Skeletal muscle satellite cell (primary cell): ENCODE data around the gene MYO9B.

Source experiments
- H3K27me3 ChIP-seq: 2 replicates; pipeline ENCODE4 v1.7.0; 2013; ENCODE audit warnings: low read length; ENCODE audit not compliant: control insufficient read depth, insufficient read depth
- H3K36me3 ChIP-seq: 2 replicates; pipeline ENCODE4 v1.7.0; 2013; ENCODE audit warnings: mild to moderate bottlenecking, control low read depth, low read length; ENCODE audit not compliant: insufficient read depth
- H3K4me1 ChIP-seq: 2 replicates; pipeline ENCODE4 v1.7.0; 2013; ENCODE audit warnings: low read length; ENCODE audit not compliant: control insufficient read depth, insufficient read depth
- H3K4me2 ChIP-seq: 2 replicates; pipeline ENCODE4 v1.7.0; 2013; ENCODE audit warnings: mild to moderate bottlenecking, low read length
- H3K4me3 ChIP-seq: 2 replicates; pipeline ENCODE4 v1.7.0; 2013; ENCODE audit warnings: low read length
- H3K9ac ChIP-seq: 2 replicates; pipeline ENCODE4 v1.7.0; 2013; ENCODE audit warnings: mild to moderate bottlenecking, low read depth, low read length, moderate library complexity
- H3K9me3 ChIP-seq: replicated peaks from 2 replicates; pipeline ENCODE4 v1.7.0; 2013; ENCODE audit warnings: mild to moderate bottlenecking, control low read depth, low read length

Gene MYO9B

GRCh38 chr19:17200408-17201079 is 125.0 kb downstream of the MYO9B start:
- H3K36me3 ChIP-seq, result peaks cover 58% of the 10 kb centered on the region
- no peaks in the 10 kb centered on the region for H3K27me3 ChIP-seq
- no peak overlapping the region for H3K4me2 ChIP-seq

GRCh38 chr19:17202249-17202648 is 126.7 kb downstream of the MYO9B start:
- peaks cover 71% of the 10 kb centered on the region for H3K36me3 ChIP-seq

More at GRCh38 chr19:17200408-17201079, 125.0 kb downstream of the MYO9B start:
- no peaks in the 10 kb centered on the region for H3K9me3 ChIP-seq
- H3K9ac ChIP-seq, result no peak overlapping the region
- H3K4me1 ChIP-seq, result no peaks in the 10 kb centered on the region
- no peak overlapping the region for H3K4me3 ChIP-seq

GRCh38 chr19:17202713-17203112 is 127.1 kb downstream of the MYO9B start:
- Histone ChIP-seq H3K27me3 (no peaks in the 10 kb centered on the region), H3K9me3 (no peaks in the 10 kb centered on the region), H3K36me3 (peaks cover 67% of the 10 kb centered on the region), H3K9ac (no peak overlapping the region), H3K4me2 (no peak overlapping the region), H3K4me1 (no peaks in the 10 kb centered on the region), H3K4me3 (no peak overlapping the region)

More at GRCh38 chr19:17202249-17202648, 126.7 kb downstream of the MYO9B start:
- Histone ChIP-seq H3K9ac (no peak overlapping the region), H3K4me2 (no peak overlapping the region), H3K4me3 (no peak overlapping the region), H3K4me1 (no peaks in the 10 kb centered on the region), H3K27me3 (no peaks in the 10 kb centered on the region), H3K9me3 (no peaks in the 10 kb centered on the region)

- H3K9me3 ChIP-seq, result no peaks in the 10 kb centered on the region
- H3K4me2 ChIP-seq, result no peak overlapping the region
- peaks cover 77% of the 10 kb centered on the region for H3K36me3 ChIP-seq
- no peak overlapping the region for H3K9ac ChIP-seq
- H3K27me3 ChIP-seq, result no peaks in the 10 kb centered on the region
- peaks cover 13% of the 10 kb centered on the region for H3K4me1 ChIP-seq
- no peak overlapping the region for H3K4me3 ChIP-seq
Observed at GRCh38 chr19:17205237-17206140, 129.9 kb downstream of the MYO9B start.

- peaks cover 73% of the 10 kb centered on the region for H3K36me3 ChIP-seq
- H3K4me1 ChIP-seq, result peaks cover 13% of the 10 kb centered on the region
- H3K27me3 ChIP-seq, result no peaks in the 10 kb centered on the region
- H3K4me3 ChIP-seq, result no peak overlapping the region
- H3K9ac ChIP-seq, result no peak overlapping the region
- H3K9me3 ChIP-seq, result no peaks in the 10 kb centered on the region
- no peak overlapping the region for H3K4me2 ChIP-seq
Observed at GRCh38 chr19:17206736-17207581, 131.4 kb downstream of the MYO9B start.

GRCh38 chr19:17209126-17210036 is 133.8 kb downstream of the MYO9B start:
- Histone ChIP-seq H3K4me2 (no peak overlapping the region), H3K9me3 (no peaks in the 10 kb centered on the region), H3K4me1 (peaks cover 14% of the 10 kb centered on the region), H3K36me3 (peaks cover 69% of the 10 kb centered on the region), H3K4me3 (no peak overlapping the region), H3K27me3 (no peaks in the 10 kb centered on the region), H3K9ac (no peak overlapping the region)

- Histone ChIP-seq H3K36me3 (peaks cover 65% of the 10 kb centered on the region), H3K27me3 (no peaks in the 10 kb centered on the region), H3K9ac (no peak overlapping the region), H3K9me3 (no peaks in the 10 kb centered on the region), H3K4me1 (peaks cover 20% of the 10 kb centered on the region), H3K4me2 (no peak overlapping the region), H3K4me3 (no peak overlapping the region)
Observed at GRCh38 chr19:17210296-17210695, 134.7 kb downstream of the MYO9B start.

- Histone ChIP-seq H3K36me3 (peaks cover 51% of the 10 kb centered on the region), H3K4me3 (no peak overlapping the region)
Observed at GRCh38 chr19:17211547-17212446, 136.2 kb downstream of the MYO9B start.

GRCh38 chr19:17213334-17213733 is 137.8 kb downstream of the MYO9B start:
- Histone ChIP-seq H3K9ac (no peak overlapping the region), H3K4me2 (no peak overlapping the region), H3K27me3 (no peaks in the 10 kb centered on the region), H3K9me3 (no peaks in the 10 kb centered on the region), H3K4me3 (no peak overlapping the region), H3K36me3 (peaks cover 50% of the 10 kb centered on the region), H3K4me1 (peaks cover 26% of the 10 kb centered on the region)

More at GRCh38 chr19:17211547-17212446, 136.2 kb downstream of the MYO9B start:
- H3K4me2 ChIP-seq, result no peak overlapping the region
- H3K4me1 ChIP-seq, result peaks cover 26% of the 10 kb centered on the region
- H3K9ac ChIP-seq, result no peak overlapping the region
- no peaks in the 10 kb centered on the region for H3K9me3 ChIP-seq
- no peaks in the 10 kb centered on the region for H3K27me3 ChIP-seq
